Measurements from ENCODE around the gene LONP1. TPM values are rescaled to one million over a fixed set of nuclear protein-coding genes. Genes with fewer than 3 reads are reported as not detected.

Gene LONP1
- total and polyA plus RNA-seq, 2 of the 8 experiments (the other 6 are each of a cell fraction or from before 2014, with no cell fraction given): 98.1 to 117 TPM

- Histone ChIP-seq H3K23ac (ENCODE audit: insufficient read length) (no peak overlapping the region), H3K18ac (ENCODE audit: extremely low read depth, low read length) (no peak overlapping the region), H3K9me3 (ENCODE audit: insufficient read depth in 2 of 2, low read depth in 1 of 2, low read length in 1 of 2) (no peaks in the 10 kb centered on the region), H4K5ac (ENCODE audit: insufficient read length, low read depth, low read length) (no peak overlapping the region), H2BK15ac (ENCODE audit: low read length) (no peak overlapping the region), H3K27ac (ENCODE audit: low read depth, low read length) (no peak overlapping the region), H2BK5ac (ENCODE audit: low read depth, low read length) (no peak overlapping the region), H2BK12ac (ENCODE audit: low read depth, low read length) (no peak overlapping the region), H4K91ac (replicated peaks; ENCODE audit: insufficient read length, low read length) (no peak overlapping the region), H3K4ac (replicated peaks; ENCODE audit: insufficient read length, low read depth, low read length) (no peak overlapping the region), H3K23me2 (ENCODE audit: low read depth, low read length) (peaks cover 7% of the 10 kb centered on the region; the same call in 1 of the 2 replicates), H4K8ac (ENCODE audit: extremely low read depth, insufficient read depth, low read length) (no peak overlapping the region; the same call in 1 of the 2 replicates), H2AFZ (ENCODE audit: low read length) (no peak overlapping the region), H2BK120ac (replicated peaks; ENCODE audit: low read depth, low read length) (no peak overlapping the region), H3K36me3 (ENCODE audit: control insufficient read depth in 2 of 4, insufficient read depth in 4 of 4, low read length in 3 of 4) (peaks cover 10 to 18% (median 14%) of the 10 kb centered on the region in 4 experiments), H3K4me1 (replicated peaks in 1 of 4; ENCODE audit: control insufficient read depth in 3 of 4, insufficient read depth in 4 of 4, low read length in 3 of 4) (peaks cover 0 to 3% (median under 1%) of the 10 kb centered on the region in 4 experiments; a peak in 2 of 7 replicates), H3K79me2 (ENCODE audit: control insufficient read depth in 1 of 2, insufficient read depth in 2 of 2, low read length in 2 of 2) (no peaks in the 10 kb centered on the region), H3K9ac (replicated peaks in 1 of 4; ENCODE audit: extremely low read depth in 1 of 4, low read depth in 3 of 4, low read length in 3 of 4) (no peak overlapping the region), H3K27me3 (replicated peaks in 1 of 4; ENCODE audit: control insufficient read depth in 3 of 4, extremely low read depth in 1 of 4, insufficient read depth in 3 of 4, low read length in 3 of 4) (no peaks in the 10 kb centered on the region), H4K20me1 (replicated peaks in 1 of 2; ENCODE audit: control insufficient read depth in 1 of 2, insufficient read depth in 2 of 2, low read length in 2 of 2) (peaks cover 0 to 3% of the 10 kb centered on the region in 2 experiments), H3K14ac (ENCODE audit: insufficient read length) (no peak overlapping the region), H3K4me2 (ENCODE audit: insufficient read depth in 1 of 2, low read depth in 2 of 2, low read length in 2 of 2) (no peak overlapping the region), H3K4me3 (ENCODE audit: extremely low read depth in 1 of 4, insufficient read depth in 2 of 4, low read depth in 3 of 4, low read length in 4 of 4) (no peak overlapping the region), H3K79me1 (ENCODE audit: low read depth, low read length) (no peaks in the 10 kb centered on the region; the same call in 1 of the 2 replicates), H3K56ac (replicated peaks; ENCODE audit: insufficient read length, low read depth, low read length) (no peak overlapping the region), H2AK5ac (ENCODE audit: low read depth, low read length) (no peak overlapping the region), H2BK20ac (ENCODE audit: low read length) (no peak overlapping the region)
- no peak for FAIRE-seq
- whole genome bisulfite sequencing, 2 experiments (ENCODE audit: extremely low coverage in 1 of 2, insufficient coverage in 1 of 2, insufficient read length in 1 of 2, insufficient replicate concordance in 2 of 2, low coverage in 1 of 2, low lambda C conversion rate in 2 of 2, missing lambda C conversion rate in 1 of 2): 99% methylated on average over 12 of the region's 13 CpGs; no CpG with 5 or more reads in 1 of the 2 experiments
- no peak for DNase-seq (ENCODE audit: low read depth in 1 of 2, low spot score in 2 of 2)
- ChIA-PET POLR2A (ENCODE audit: partially characterized antibody) (interaction anchor here (1.3 to 2.0 kb wide), 2 partner anchors 17 to 18 kb away, joined by 4 to 8 read pairs; partner anchors contain the start of gene RPL36), CTCF (ENCODE audit: partially characterized antibody) (interaction anchor here (1.3 kb wide), 1 partner anchor 30 kb away, joined by 4 read pairs; no protein-coding TSS in a partner anchor)
- TF ChIP-seq TEAD4 (IDR thresholded peaks at IDR 0.05; ENCODE audit: low read depth, low read length) (no peak), POLR2A (IDR thresholded peaks at IDR 0.05; ENCODE audit: control extremely low read depth in 1 of 2, low read depth in 2 of 2, low read length in 2 of 2) (peak in 1 of 2 experiments; percentile 20; a peak in 1 of 3 replicates), POLR2AphosphoS5 (IDR thresholded peaks at IDR 0.05; ENCODE audit: low read depth, low read length) (no peak)
Observed at GRCh38 chr19:5672708-5673459, 47.1 kb downstream of the LONP1 start.

Data from H1 (cell line).